ENCODE results near the gene TUBAL3. TPM values are rescaled to one million over a fixed set of nuclear protein-coding genes. Genes with fewer than 3 reads are reported as not detected.
"Not testable (repeated sequence)": the region's sequence is repeated elsewhere in the genome, so short reads cannot be mapped to it uniquely, and the experiment has no call there.

The TUBAL3 gene
- total RNA-seq, 1 donor from 2014 or later, result not detected

GRCh38 chr10:5387169-5387568 is 17.5 kb downstream of the TUBAL3 start:
- FAIRE-seq (no peak), DNase-seq (ENCODE audit: low spot score in 2 of 2) (no peak)

GRCh38 chr10:5385224-5385623 is 19.4 kb downstream of the TUBAL3 start:
- FAIRE-seq, result no peak
- no peak for DNase-seq (ENCODE audit: low spot score in 2 of 2)

GRCh38 chr10:5381187-5381586 is 23.4 kb downstream of the TUBAL3 start:
- no peak for FAIRE-seq
- DNase-seq (ENCODE audit: low spot score in 2 of 2), result no peak

- not testable (repeated sequence) for FAIRE-seq
Observed at GRCh38 chr10:5380395-5380794, 24.2 kb downstream of the TUBAL3 start.

GRCh38 chr10:5379202-5379601 is 25.4 kb downstream of the TUBAL3 start:
- not testable (repeated sequence) for FAIRE-seq; DNase-seq (ENCODE audit: low spot score in 2 of 2)

More at GRCh38 chr10:5380395-5380794, 24.2 kb downstream of the TUBAL3 start:
- not testable (repeated sequence) for DNase-seq (ENCODE audit: low spot score in 2 of 2)

- DNase-seq (ENCODE audit: low spot score in 2 of 2), result no peak
- no peak for FAIRE-seq
Observed at GRCh38 chr10:5376450-5376849, 28.2 kb downstream of the TUBAL3 start.

GRCh38 chr10:5373891-5374611 is 30.6 kb downstream of the TUBAL3 start:
- no peak for DNase-seq (ENCODE audit: low spot score in 2 of 2)

GRCh38 chr10:5373307-5373706 is 31.3 kb downstream of the TUBAL3 start:
- FAIRE-seq (no peak), DNase-seq (ENCODE audit: low spot score in 2 of 2) (no peak)

More at GRCh38 chr10:5373891-5374611, 30.6 kb downstream of the TUBAL3 start:
- no peak for FAIRE-seq

GRCh38 chr10:5370493-5371352 is 33.9 kb downstream of the TUBAL3 start:
- FAIRE-seq (no peak), DNase-seq (ENCODE audit: low spot score in 2 of 2) (no peak)

GRCh38 chr10:5369362-5370158 is 35.1 kb downstream of the TUBAL3 start:
- DNase-seq (ENCODE audit: low spot score in 2 of 2), result no peak
- peak; percentile 80 for FAIRE-seq

- FAIRE-seq, result no peak
- no peak for DNase-seq (ENCODE audit: low spot score in 2 of 2)
Observed at GRCh38 chr10:5365928-5366327, 38.7 kb downstream of the TUBAL3 start.

- no peak for DNase-seq (ENCODE audit: low spot score in 2 of 2)
- no peak for FAIRE-seq
Observed at GRCh38 chr10:5364890-5365338, 39.7 kb downstream of the TUBAL3 start, which contains the start of gene UCN3. TSS of gene UCN3 (plus strand) at chr10:5364966. CDS start at chr10:5373721, 8,755 bp downstream.

GRCh38 chr10:5364374-5364773 is 40.3 kb downstream of the TUBAL3 start:
- no peak for FAIRE-seq
- no peak for DNase-seq (ENCODE audit: low spot score in 2 of 2)

- no peak for DNase-seq (ENCODE audit: low spot score in 2 of 2)
- no peak for FAIRE-seq
Observed at GRCh38 chr10:5362873-5363272, 41.8 kb downstream of the TUBAL3 start.

- no peak for FAIRE-seq
Observed at GRCh38 chr10:5361966-5362365, 42.7 kb downstream of the TUBAL3 start.

GRCh38 chr10:5360318-5360915 is 44.2 kb downstream of the TUBAL3 start:
- no peak for FAIRE-seq
- no peak for DNase-seq (ENCODE audit: low spot score in 2 of 2)

More at GRCh38 chr10:5361966-5362365, 42.7 kb downstream of the TUBAL3 start:
- no peak for DNase-seq (ENCODE audit: low spot score in 2 of 2)

- DNase-seq (ENCODE audit: low spot score in 2 of 2) (no peak), FAIRE-seq (no peak)
Observed at GRCh38 chr10:5356302-5356763, 48.3 kb downstream of the TUBAL3 start.

- no peak for FAIRE-seq
Observed at GRCh38 chr10:5355594-5356301, 48.9 kb downstream of the TUBAL3 start.

GRCh38 chr10:5354068-5354467 is 50.6 kb downstream of the TUBAL3 start:
- FAIRE-seq (no peak), DNase-seq (ENCODE audit: low spot score in 2 of 2) (no peak)

More at GRCh38 chr10:5355594-5356301, 48.9 kb downstream of the TUBAL3 start:
- no peak for DNase-seq (ENCODE audit: low spot score in 2 of 2)
